Measurements from ENCODE around the gene MCF2L2.

DNA sequence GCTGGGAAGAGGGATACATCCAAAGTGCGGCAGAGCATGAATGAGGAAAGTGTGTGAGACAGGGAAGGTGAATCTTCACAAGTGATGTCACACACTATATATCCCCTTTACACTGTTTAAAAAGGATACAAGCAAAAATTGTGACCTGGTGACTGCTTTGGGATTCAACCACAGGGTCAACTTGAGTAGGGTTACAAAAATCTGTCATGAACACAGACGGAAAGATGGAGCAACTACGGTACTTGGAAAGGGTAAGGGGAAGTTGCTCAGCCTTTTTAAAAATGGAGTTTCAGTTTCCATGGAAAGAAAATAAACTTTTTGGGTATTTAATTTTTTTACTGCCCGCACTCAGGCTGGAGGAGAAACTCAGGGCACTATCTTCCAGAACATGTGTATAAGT lies 115.1 kb downstream of the MCF2L2 start:
- no peak for TF ChIP-seq CTCF (IDR thresholded peaks at IDR 0.05; ENCODE audit: poor library complexity, severe bottlenecking)
- no peak for TF ChIP-seq POLR2AphosphoS5 (IDR thresholded peaks at IDR 0.05)
- no peak for TF ChIP-seq REST (IDR thresholded peaks at IDR 0.05; ENCODE audit: borderline replicate concordance)
- TF ChIP-seq SMC3 (conservative IDR thresholded peaks at IDR 0.05; ENCODE audit: poor library complexity): no peak
- TF ChIP-seq EP300 (conservative IDR thresholded peaks at IDR 0.05; ENCODE audit: poor library complexity, severe bottlenecking): no peak
- no peak for TF ChIP-seq RAD21 (conservative IDR thresholded peaks at IDR 0.05)
- TF ChIP-seq MXI1 (conservative IDR thresholded peaks at IDR 0.05; ENCODE audit: poor library complexity, severe bottlenecking): no peak
- no peak for TF ChIP-seq TAF1 (IDR thresholded peaks at IDR 0.05; ENCODE audit: low read depth)
- no peak for TF ChIP-seq EZH2 (IDR thresholded peaks at IDR 0.05; ENCODE audit: borderline replicate concordance, insufficient read depth, low read length, poor library complexity, severe bottlenecking)
